ENCODE results near the gene IRGQ.
A peak's percentile ranks its signal among the peaks of the same experiment; 100 is the strongest.

Gene IRGQ

GRCh38 chr19:43625918-43626579 is 30.1 kb upstream of the IRGQ start:
- TF ChIP-seq PAX5 (IDR thresholded peaks at IDR 0.05; ENCODE audit: insufficient read depth, low read length, severe bottlenecking) = no peak
- FAIRE-seq (no peak), DNase-seq (ENCODE audit: insufficient read length, low spot score) (no peak)

- DNase-seq (ENCODE audit: insufficient read length, low spot score) (peak; percentile 75), FAIRE-seq (peak; percentile 62)
- TF ChIP-seq TAF1 (IDR thresholded peaks at IDR 0.05; ENCODE audit: low read depth, low read length) (no peak), POU2F2 (IDR thresholded peaks at IDR 0.05; ENCODE audit: low read depth, low read length) (no peak)
Observed at GRCh38 chr19:43624933-43625332, 29.0 kb upstream of the IRGQ start.

- TF ChIP-seq SPI1 (IDR thresholded peaks at IDR 0.05; ENCODE audit: low read depth, low read length) (no peak), PAX5 (IDR thresholded peaks at IDR 0.05; ENCODE audit: insufficient read depth, low read length, severe bottlenecking) (no peak), TAF1 (IDR thresholded peaks at IDR 0.05; ENCODE audit: low read depth, low read length) (no peak), POLR2A (IDR thresholded peaks at IDR 0.05; ENCODE audit: low read depth, low read length) (no peak), POU2F2 (IDR thresholded peaks at IDR 0.05; ENCODE audit: low read depth, low read length) (no peak), POLR2AphosphoS5 (IDR thresholded peaks at IDR 0.05; ENCODE audit: low read depth, low read length) (no peak)
- DNase-seq (ENCODE audit: insufficient read length, low spot score) (no peak), FAIRE-seq (no peak)
Observed at GRCh38 chr19:43623889-43624670, 28.1 kb upstream of the IRGQ start.

- TF ChIP-seq POLR2AphosphoS5 (IDR thresholded peaks at IDR 0.05; ENCODE audit: low read depth, low read length) (no peak), SPI1 (IDR thresholded peaks at IDR 0.05; ENCODE audit: low read depth, low read length) (no peak), POLR2A (IDR thresholded peaks at IDR 0.05; ENCODE audit: low read depth, low read length) (no peak)
- FAIRE-seq (no peak), DNase-seq (ENCODE audit: insufficient read length, low spot score) (no peak)
Observed at GRCh38 chr19:43622956-43623355, 27.0 kb upstream of the IRGQ start.

GRCh38 chr19:43622070-43622469 is 26.1 kb upstream of the IRGQ start:
- FAIRE-seq (no peak), DNase-seq (ENCODE audit: insufficient read length, low spot score) (no peak)
- TF ChIP-seq POU2F2 (IDR thresholded peaks at IDR 0.05; ENCODE audit: low read depth, low read length) = no peak
- TF ChIP-seq SPI1 (IDR thresholded peaks at IDR 0.05; ENCODE audit: low read depth, low read length) = no peak
- TF ChIP-seq PAX5 (IDR thresholded peaks at IDR 0.05; ENCODE audit: insufficient read depth, low read length, severe bottlenecking) = no peak
- no peak for TF ChIP-seq POLR2A (IDR thresholded peaks at IDR 0.05; ENCODE audit: low read depth, low read length)
- TF ChIP-seq TAF1 (IDR thresholded peaks at IDR 0.05; ENCODE audit: low read depth, low read length) = no peak
- no peak for TF ChIP-seq POLR2AphosphoS5 (IDR thresholded peaks at IDR 0.05; ENCODE audit: low read depth, low read length)

- no peak for DNase-seq (ENCODE audit: insufficient read length, low spot score)
- no peak for FAIRE-seq
- TF ChIP-seq POLR2AphosphoS5 (IDR thresholded peaks at IDR 0.05; ENCODE audit: low read depth, low read length) (no peak), PAX5 (IDR thresholded peaks at IDR 0.05; ENCODE audit: insufficient read depth, low read length, severe bottlenecking) (no peak), SPI1 (IDR thresholded peaks at IDR 0.05; ENCODE audit: low read depth, low read length) (no peak), POLR2A (IDR thresholded peaks at IDR 0.05; ENCODE audit: low read depth, low read length) (no peak), POU2F2 (IDR thresholded peaks at IDR 0.05; ENCODE audit: low read depth, low read length) (no peak), TAF1 (IDR thresholded peaks at IDR 0.05; ENCODE audit: low read depth, low read length) (no peak)
Observed at GRCh38 chr19:43620061-43621001, 24.4 kb upstream of the IRGQ start.

- FAIRE-seq = peak; percentile 100
- TF ChIP-seq POLR2A (IDR thresholded peaks at IDR 0.05; ENCODE audit: low read depth, low read length) = peak; percentile 82
- no peak; the same call in none of the 2 replicates for TF ChIP-seq POLR2AphosphoS5 (IDR thresholded peaks at IDR 0.05; ENCODE audit: low read depth, low read length)
- TF ChIP-seq PAX5 (IDR thresholded peaks at IDR 0.05; ENCODE audit: insufficient read depth, low read length, severe bottlenecking) = peak; percentile 3
- TF ChIP-seq TAF1 (IDR thresholded peaks at IDR 0.05; ENCODE audit: low read depth, low read length) = peak; percentile 4; the same call in 1 of the 2 replicates
- 0 out of 2 replicates have a peak, but pooled peaks have one; percentile 10 for TF ChIP-seq SPI1 (IDR thresholded peaks at IDR 0.05; ENCODE audit: low read depth, low read length)
- peak; percentile 99 for TF ChIP-seq POU2F2 (IDR thresholded peaks at IDR 0.05; ENCODE audit: low read depth, low read length)
- DNase-seq (ENCODE audit: insufficient read length, low spot score) = peak; percentile 93
Observed at GRCh38 chr19:43619262-43620060, 23.5 kb upstream of the IRGQ start, which contains the start of gene ZNF428. Gene ZNF428, minus strand, starts transcription at chr19:43619629. Its CDS starts 5,325 bp downstream, at chr19:43614304.

GRCh38 chr19:43618921-43619261 is 23.0 kb upstream of the IRGQ start:
- peak; percentile 68 for DNase-seq (ENCODE audit: insufficient read length, low spot score)
- FAIRE-seq = no peak

More at GRCh38 chr19:43618921-43619261, 23.0 kb upstream of the IRGQ start:
- no peak for TF ChIP-seq POU2F2 (IDR thresholded peaks at IDR 0.05; ENCODE audit: low read depth, low read length)
- no peak for TF ChIP-seq POLR2A (IDR thresholded peaks at IDR 0.05; ENCODE audit: low read depth, low read length)
- 0 out of 2 replicates have a peak, but pooled peaks have one; percentile 35 for TF ChIP-seq TAF1 (IDR thresholded peaks at IDR 0.05; ENCODE audit: low read depth, low read length)
- no peak for TF ChIP-seq PAX5 (IDR thresholded peaks at IDR 0.05; ENCODE audit: insufficient read depth, low read length, severe bottlenecking)
- no peak for TF ChIP-seq POLR2AphosphoS5 (IDR thresholded peaks at IDR 0.05; ENCODE audit: low read depth, low read length)
- TF ChIP-seq SPI1 (IDR thresholded peaks at IDR 0.05; ENCODE audit: low read depth, low read length) = no peak

Data from GM12891 (cell line).